ENCODE measurements around the gene MT1HL1.

DNA sequence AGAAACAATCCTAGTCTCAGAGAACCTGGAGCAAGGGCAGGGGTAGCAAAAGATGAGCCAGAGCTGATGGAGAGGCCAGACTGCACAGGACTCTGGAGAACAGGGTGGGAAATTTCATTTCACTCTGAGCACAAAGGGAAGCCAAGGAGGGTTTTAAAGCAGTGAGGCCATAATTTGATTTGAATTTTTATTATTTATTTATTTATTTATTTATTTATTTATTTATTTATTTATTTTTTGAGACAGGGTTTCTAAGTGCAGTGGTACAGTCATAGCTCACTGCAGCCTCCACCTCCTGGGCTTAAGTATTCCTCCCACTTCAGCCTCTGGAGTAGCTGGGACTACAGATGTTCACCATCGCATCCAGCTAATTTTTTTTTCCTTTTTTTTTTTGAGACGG, 45.1 kb downstream of the MT1HL1 start:
- TF ChIP-seq, protein P1, sequence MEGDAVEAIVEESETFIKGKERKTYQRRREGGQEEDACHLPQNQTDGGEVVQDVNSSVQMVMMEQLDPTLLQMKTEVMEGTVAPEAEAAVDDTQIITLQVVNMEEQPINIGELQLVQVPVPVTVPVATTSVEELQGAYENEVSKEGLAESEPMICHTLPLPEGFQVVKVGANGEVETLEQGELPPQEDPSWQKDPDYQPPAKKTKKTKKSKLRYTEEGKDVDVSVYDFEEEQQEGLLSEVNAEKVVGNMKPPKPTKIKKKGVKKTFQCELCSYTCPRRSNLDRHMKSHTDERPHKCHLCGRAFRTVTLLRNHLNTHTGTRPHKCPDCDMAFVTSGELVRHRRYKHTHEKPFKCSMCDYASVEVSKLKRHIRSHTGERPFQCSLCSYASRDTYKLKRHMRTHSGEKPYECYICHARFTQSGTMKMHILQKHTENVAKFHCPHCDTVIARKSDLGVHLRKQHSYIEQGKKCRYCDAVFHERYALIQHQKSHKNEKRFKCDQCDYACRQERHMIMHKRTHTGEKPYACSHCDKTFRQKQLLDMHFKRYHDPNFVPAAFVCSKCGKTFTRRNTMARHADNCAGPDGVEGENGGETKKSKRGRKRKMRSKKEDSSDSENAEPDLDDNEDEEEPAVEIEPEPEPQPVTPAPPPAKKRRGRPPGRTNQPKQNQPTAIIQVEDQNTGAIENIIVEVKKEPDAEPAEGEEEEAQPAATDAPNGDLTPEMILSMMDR (IDR thresholded peaks at IDR 0.05; ENCODE audit: low read length): no peak
- no peak for TF ChIP-seq EZH2 (IDR thresholded peaks at IDR 0.05; ENCODE audit: borderline replicate concordance, low read length)
